ENCODE results near the gene TTC23.

GRCh38 chr15:99113547-99114271 is 135.7 kb downstream of the TTC23 start:
- TF ChIP-seq CTCF (IDR thresholded peaks at IDR 0.05; ENCODE audit: low read depth, low read length) (no peak), MAX (IDR thresholded peaks at IDR 0.05; ENCODE audit: low read depth, low read length) (no peak), POLR2A (IDR thresholded peaks at IDR 0.05; ENCODE audit: extremely low read depth, insufficient read length) (no peak), MYC (IDR thresholded peaks at IDR 0.05; ENCODE audit: low read depth, low read length) (no peak)
